ENCODE measurements around the gene ZNF324.

Gene ZNF324

GRCh38 chr19:58477130-58477529, 10.2 kb downstream of the ZNF324 start:
- Histone ChIP-seq H3K27me3 (ENCODE audit: insufficient read depth, low read depth) (no peaks in the 10 kb centered on the region), H3K79me2 (ENCODE audit: insufficient read depth, low read depth) (no peaks in the 10 kb centered on the region), H4K20me1 (ENCODE audit: insufficient read depth) (no peaks in the 10 kb centered on the region), H3K36me3 (ENCODE audit: insufficient read depth) (peaks cover 4% of the 10 kb centered on the region; the same call in 1 of the 2 replicates), H3K27ac (no peak overlapping the region), H3K4me1 (ENCODE audit: low read depth, poor library complexity, severe bottlenecking) (peaks cover 16% of the 10 kb centered on the region), H3K4me3 (IDR thresholded peaks at IDR 0.05; ENCODE audit: insufficient read depth, low read depth, low read length) (no peak overlapping the region), H3K4me2 (peak overlapping the region; percentile 76), H3K9ac (peak overlapping the region; percentile 49; the same call in 1 of the 2 replicates), H2AFZ (ENCODE audit: low read depth) (no peak overlapping the region)
- TF ChIP-seq CTCF (conservative IDR thresholded peaks at IDR 0.05; ENCODE audit: low read depth, low read length) = no peak

- no peak overlapping the region for H3K27ac ChIP-seq
- no peak for TF ChIP-seq CTCF (conservative IDR thresholded peaks at IDR 0.05; ENCODE audit: low read depth, low read length)
- no peaks in the 10 kb centered on the region for H4K20me1 ChIP-seq (ENCODE audit: insufficient read depth)
- no peak overlapping the region for H2AFZ ChIP-seq (ENCODE audit: low read depth)
- H3K4me3 ChIP-seq (IDR thresholded peaks at IDR 0.05; ENCODE audit: insufficient read depth, low read depth, low read length) = no peak overlapping the region
- no peaks in the 10 kb centered on the region for H3K79me2 ChIP-seq (ENCODE audit: insufficient read depth, low read depth)
- H3K9ac ChIP-seq = no peak overlapping the region
- no peaks in the 10 kb centered on the region for H3K27me3 ChIP-seq (ENCODE audit: insufficient read depth, low read depth)
- H3K4me2 ChIP-seq = no peak overlapping the region
- H3K4me1 ChIP-seq (ENCODE audit: low read depth, poor library complexity, severe bottlenecking) = peaks cover 16% of the 10 kb centered on the region
- H3K36me3 ChIP-seq (ENCODE audit: insufficient read depth) = no peaks in the 10 kb centered on the region
These were observed 11.0 kb downstream of the ZNF324 start for GRCh38 chr19:58477871-58478270.

GRCh38 chr19:58479303-58479702, 12.4 kb downstream of the ZNF324 start:
- Histone ChIP-seq H3K79me2 (ENCODE audit: insufficient read depth, low read depth) (no peaks in the 10 kb centered on the region), H3K27ac (no peak overlapping the region), H3K9ac (no peak overlapping the region), H3K27me3 (ENCODE audit: insufficient read depth, low read depth) (no peaks in the 10 kb centered on the region), H3K36me3 (ENCODE audit: insufficient read depth) (no peaks in the 10 kb centered on the region), H2AFZ (ENCODE audit: low read depth) (no peak overlapping the region), H3K4me2 (no peak overlapping the region), H4K20me1 (ENCODE audit: insufficient read depth) (no peaks in the 10 kb centered on the region), H3K4me3 (IDR thresholded peaks at IDR 0.05; ENCODE audit: insufficient read depth, low read depth, low read length) (no peak overlapping the region), H3K4me1 (ENCODE audit: low read depth, poor library complexity, severe bottlenecking) (peaks cover 13% of the 10 kb centered on the region)
- TF ChIP-seq CTCF (conservative IDR thresholded peaks at IDR 0.05; ENCODE audit: low read depth, low read length) = no peak

- no peak overlapping the region for H2AFZ ChIP-seq (ENCODE audit: low read depth)
- no peaks in the 10 kb centered on the region for H4K20me1 ChIP-seq (ENCODE audit: insufficient read depth)
- no peaks in the 10 kb centered on the region for H3K36me3 ChIP-seq (ENCODE audit: insufficient read depth)
- H3K27me3 ChIP-seq (ENCODE audit: insufficient read depth, low read depth) = no peaks in the 10 kb centered on the region
- no peak overlapping the region for H3K27ac ChIP-seq
- no peak overlapping the region for H3K4me2 ChIP-seq
- no peak overlapping the region for H3K9ac ChIP-seq
- H3K4me1 ChIP-seq (ENCODE audit: low read depth, poor library complexity, severe bottlenecking) = peaks cover 7% of the 10 kb centered on the region
- H3K79me2 ChIP-seq (ENCODE audit: insufficient read depth, low read depth) = no peaks in the 10 kb centered on the region
- no peak for TF ChIP-seq CTCF (conservative IDR thresholded peaks at IDR 0.05; ENCODE audit: low read depth, low read length)
- no peak overlapping the region for H3K4me3 ChIP-seq (IDR thresholded peaks at IDR 0.05; ENCODE audit: insufficient read depth, low read depth, low read length)
These were observed 13.0 kb downstream of the ZNF324 start for GRCh38 chr19:58479736-58480480.

Measured in KMS-11 (cell line).